Transverse colon (tissue), 4 donors: ENCODE results near the gene ENOPH1. TPM values are rescaled to one million over a fixed set of nuclear protein-coding genes. Genes with fewer than 3 reads are reported as not detected.
"Not testable (repeated sequence)": the region's sequence is repeated elsewhere in the genome, so short reads cannot be mapped to it uniquely, and the experiment has no call there.

Experiments
- DNase-seq: peaks from one replicate; pipeline ENCODE4 v3.0.0-alpha.2; 2019
- H3K27ac ChIP-seq, 4 donors: fragments of 200-600 bp; sonication (generic); 2 replicates each; pipeline ENCODE4 v1.5.1; 2016 to 2018; ENCODE audit warnings: inconsistent platforms in 4 of 4
- H3K27me3 ChIP-seq: fragments of 200-600 bp; sonication (generic); 2 replicates; pipeline ENCODE4 v1.5.1; 2017; ENCODE audit warnings: inconsistent platforms
- H3K36me3 ChIP-seq, 4 donors: fragments of 200-600 bp; sonication (generic); 2 replicates each; pipeline ENCODE4 v1.5.1; 2017 to 2019; ENCODE audit warnings: inconsistent platforms in 4 of 4
- H3K4me1 ChIP-seq, 4 donors: fragments of 200-600 bp; sonication (generic); 2 replicates each; pipeline ENCODE4 v1.5.1; 2017 to 2020; ENCODE audit warnings: inconsistent platforms in 4 of 4
- H3K4me3 ChIP-seq, 4 donors: fragments of 200-600 bp; sonication (generic); 1 replicate in 1 of 4; 2 replicates in 3 of 4; pipeline versions ENCODE4 v1.5.1 to v1.6.1; 2017 to 2019; ENCODE audit warnings: inconsistent platforms in 4 of 4
- H3K9me3 ChIP-seq, 2 donors: fragments of 200-600 bp; sonication (generic); 2 replicates each; pipeline ENCODE4 v1.5.1; 2017 to 2019; ENCODE audit warnings: inconsistent platforms in 2 of 2
- CTCF ChIP-seq, 5 experiments: fragments of 200-600 bp in 3 of 5; fragments of 450-650 bp in 2 of 5; sonication (generic) in 3 of 5; IDR thresholded peaks; 1 replicate in 2 of 5; 2 replicates in 3 of 5; pipeline ENCODE4 v1.5.1; 2016 to 2017; ENCODE audit warnings: antibody characterized with exemption in 5 of 5, inconsistent platforms in 3 of 5, mild to moderate bottlenecking in 2 of 5, moderate library complexity in 1 of 5
- EP300 ChIP-seq: sonication (generic); formaldehyde crosslinking; IDR thresholded peaks from one replicate; pipeline ENCODE4 v1.6.1; 2017; ENCODE audit warnings: antibody characterized with exemption, low read depth
- POLR2A ChIP-seq: fragments of 450-650 bp; IDR thresholded peaks from one replicate; pipeline ENCODE4 v1.6.1; 2016; ENCODE audit warnings: antibody characterized with exemption, mild to moderate bottlenecking, moderate library complexity
- POLR2AphosphoS5 ChIP-seq, 3 donors: sonication (generic); formaldehyde crosslinking; IDR thresholded peaks; one replicate each; pipeline ENCODE4 v1.6.1; 2016; ENCODE audit warnings: antibody characterized with exemption in 3 of 3
- WGBS, 2 donors: methylation state at CpG; one replicate each; pipeline ENCODE4 v1.1.5; 2018; ENCODE audit warnings: low coverage in 1 of 2; 5-methylcytosine and 5-hydroxymethylcytosine counted together
- in situ Hi-C, 4 donors: fragments of 200-750 bp; cut with MboI; loops; one replicate each; pipeline versions ENCODE4 v1.15.0 to v1.15.1; 2017; ENCODE audit warnings: low sequenced_read_pairs in 3 of 4, low pct_ligation_motif_present in 1 of 4, low pct_unique_long_range_greater_than_20kb in 1 of 4
- intact Hi-C: fragments of 100-400 bp; cut with DNase I; formaldehyde crosslinking; loops from one replicate; pipeline ENCODE4 v1.15.1; 2023; ENCODE audit warnings: low total_unique reads
- total RNA-seq, 4 donors: library from RNA; depleted of rRNA; stranded (reverse); fragments of >200 nt; gene quantifications; one replicate each; pipeline ENCODE4 v1.1.0, GENCODE V29; 2016

Gene ENOPH1
- total RNA-seq, 4 donors from 2014 or later: 0.75 to 21.5 (median 15.8) TPM

DNA sequence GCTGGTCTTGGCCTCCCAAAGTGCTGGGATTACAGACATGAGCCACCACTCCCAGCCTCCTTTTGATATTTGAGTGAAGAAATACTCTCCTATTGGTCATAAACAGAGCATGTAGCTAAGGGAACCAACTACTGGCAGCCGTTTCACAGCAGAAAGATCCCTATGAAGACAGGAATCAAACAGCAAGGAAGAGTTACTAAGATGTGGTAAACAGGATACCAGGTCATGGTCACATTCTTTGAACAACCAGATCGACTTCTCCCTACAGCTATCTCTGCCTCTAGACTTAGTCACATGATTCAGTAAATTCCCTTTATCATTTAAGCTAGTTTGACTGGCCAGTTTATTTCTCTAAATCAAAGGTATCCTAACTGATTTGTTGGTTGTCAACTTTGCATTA, 47.6 kb upstream of the ENOPH1 start:
- Histone ChIP-seq H3K4me3 (no peak overlapping the region), H3K27me3 (no peaks in the 10 kb centered on the region), H3K36me3 (no peaks in the 10 kb centered on the region), H3K4me1 (no peaks in the 10 kb centered on the region), H3K9me3 (no peaks in the 10 kb centered on the region), H3K27ac (no peak overlapping the region)
- in situ Hi-C loops (no loop called here), intact Hi-C loops (no loop called here)
- TF ChIP-seq CTCF (IDR thresholded peaks at IDR 0.05) (no peak), POLR2A (no peak), EP300 (no peak), POLR2AphosphoS5 (IDR thresholded peaks at IDR 0.05) (no peak)
- 68 to 80% methylated on average over 1 to 2 of the region's 2 CpGs for WGBS, 2 donors
- no peak for DNase-seq

- 92 to 100% methylated on average over 3 to 8 of the region's 8 CpGs for WGBS, 2 donors
- H3K4me1 ChIP-seq, H3K36me3 ChIP-seq, DNase-seq, in situ Hi-C loops, H3K27me3 ChIP-seq, H3K27ac ChIP-seq, intact Hi-C loops, H3K9me3 ChIP-seq, H3K4me3 ChIP-seq: not testable (repeated sequence)
These were observed 44.1 kb upstream of the ENOPH1 start for GRCh38 chr4:82386312-82386711.

GRCh38 chr4:82388405-82388804, 42.0 kb upstream of the ENOPH1 start:
- no peaks in the 10 kb centered on the region for H3K36me3 ChIP-seq
- H3K4me1 ChIP-seq: no peaks in the 10 kb centered on the region
- intact Hi-C loops (no loop called here), in situ Hi-C loops (no loop called here)
- TF ChIP-seq CTCF (IDR thresholded peaks at IDR 0.05) (peak in 1 of 5 experiments; percentile 17), EP300 (no peak)
- H3K27me3 ChIP-seq: no peaks in the 10 kb centered on the region
- no peaks in the 10 kb centered on the region for H3K9me3 ChIP-seq
- 59% methylated on average over 1 of the region's 1 CpG; no CpG with 5 or more reads in 1 of the 2 donors for WGBS, 2 donors
- no peak overlapping the region for H3K4me3 ChIP-seq
- no peak for DNase-seq
- H3K27ac ChIP-seq: no peak overlapping the region

DNA sequence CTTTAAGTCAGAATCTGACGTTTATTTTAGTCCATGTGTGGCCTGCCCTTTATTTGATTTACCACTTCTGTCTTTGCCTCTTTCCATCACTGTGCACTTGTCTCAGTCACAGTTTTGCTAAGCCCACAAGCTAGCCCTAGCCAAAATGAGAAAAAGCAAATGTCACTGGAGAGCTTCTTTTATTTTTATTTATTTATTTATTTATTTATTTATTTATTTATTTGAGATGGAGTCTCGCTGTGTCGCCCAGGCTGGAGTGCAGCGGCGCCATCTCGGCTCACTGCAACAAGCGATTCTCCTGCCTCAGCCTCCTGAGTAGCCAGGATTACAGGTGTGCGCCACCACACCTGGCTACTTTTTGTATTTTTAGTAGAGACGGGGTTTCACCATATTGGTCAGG, 40.3 kb upstream of the ENOPH1 start:
- H3K27me3 ChIP-seq, H3K4me1 ChIP-seq, H3K27ac ChIP-seq, H3K9me3 ChIP-seq, in situ Hi-C loops, DNase-seq, H3K36me3 ChIP-seq, intact Hi-C loops, H3K4me3 ChIP-seq: not testable (repeated sequence)
- 36 to 87% methylated on average over 2 to 9 of the region's 9 CpGs for whole genome bisulfite sequencing, 2 donors

DNA sequence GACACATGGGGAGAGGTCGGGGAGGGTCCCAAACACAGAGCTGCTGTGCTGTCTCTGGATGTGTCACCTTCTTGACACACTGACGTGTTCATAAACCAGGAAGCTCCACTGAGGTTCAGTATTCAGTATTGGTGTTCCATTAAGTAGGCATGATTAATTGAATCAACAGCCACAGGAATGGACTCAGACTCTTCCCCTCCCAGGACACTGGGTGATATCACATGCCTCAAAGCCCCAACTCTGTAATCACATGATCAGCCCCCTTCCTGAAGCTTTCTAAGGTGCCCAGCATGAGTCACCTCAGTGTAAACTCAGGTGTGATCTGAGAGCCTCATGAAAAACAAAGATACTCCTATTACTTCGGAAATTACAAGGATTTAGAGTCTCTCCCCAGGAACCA, 35.5 kb upstream of the ENOPH1 start:
- no peak for DNase-seq
- no peak for TF ChIP-seq CTCF (IDR thresholded peaks at IDR 0.05)
- TF ChIP-seq EP300: no peak
- TF ChIP-seq POLR2AphosphoS5 (IDR thresholded peaks at IDR 0.05): no peak
- no peak for TF ChIP-seq POLR2A
- H3K4me1 ChIP-seq: no peaks in the 10 kb centered on the region
- no peak overlapping the region for H3K4me3 ChIP-seq
- WGBS, 2 donors: 77 to 92% methylated on average over 2 to 3 of the region's 3 CpGs
- H3K9me3 ChIP-seq: no peaks in the 10 kb centered on the region
- no peaks in the 10 kb centered on the region for H3K27me3 ChIP-seq
- intact Hi-C loops: no loop called here
- in situ Hi-C loops: no loop called here
- no peak overlapping the region for H3K27ac ChIP-seq
- H3K36me3 ChIP-seq: no peaks in the 10 kb centered on the region
